Glomerular visceral epithelial cell (primary cell): ENCODE measurements around the gene TEX53.

Experiments
- DNase-seq: peaks from one replicate; pipeline ENCODE4 v3.0.0-alpha.2; 2016; ENCODE audit errors: extremely low spot score

Gene TEX53

DNA sequence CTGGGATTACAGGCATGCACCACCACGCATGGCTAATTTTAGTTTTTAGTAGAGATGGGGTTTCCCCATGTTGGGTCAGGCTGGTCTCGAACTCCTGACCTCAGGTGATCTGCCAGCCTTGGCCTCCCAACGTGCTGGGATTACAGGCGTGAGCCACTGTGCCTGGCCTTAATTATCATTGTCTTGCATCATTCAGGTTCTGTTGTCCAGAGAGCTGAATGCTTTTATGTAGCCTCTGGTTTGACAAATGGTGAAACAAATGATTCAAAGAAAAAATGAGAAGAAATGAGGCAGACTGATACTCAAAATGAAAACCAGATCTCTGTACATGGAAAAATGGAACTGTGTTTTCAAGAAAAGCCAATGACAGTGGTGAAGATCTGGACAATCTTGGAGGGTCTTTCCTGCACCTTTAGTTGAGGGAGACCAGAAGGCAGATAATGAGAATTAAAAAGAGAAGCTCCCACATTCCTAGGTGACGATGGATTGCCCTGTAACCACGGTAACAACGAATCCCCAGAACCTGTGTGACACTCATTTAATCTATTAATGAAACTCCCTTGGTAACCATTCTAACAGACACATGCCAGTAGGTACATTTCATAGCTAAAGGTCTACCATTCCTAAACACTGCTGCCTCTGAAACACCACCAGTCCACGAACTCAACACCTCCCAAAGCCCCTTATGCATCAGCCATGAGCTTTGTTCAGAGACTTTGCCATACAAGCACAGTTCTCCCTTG lies 22.8 kb upstream of the TEX53 start:
- peak; percentile 22 for DNase-seq

DNA sequence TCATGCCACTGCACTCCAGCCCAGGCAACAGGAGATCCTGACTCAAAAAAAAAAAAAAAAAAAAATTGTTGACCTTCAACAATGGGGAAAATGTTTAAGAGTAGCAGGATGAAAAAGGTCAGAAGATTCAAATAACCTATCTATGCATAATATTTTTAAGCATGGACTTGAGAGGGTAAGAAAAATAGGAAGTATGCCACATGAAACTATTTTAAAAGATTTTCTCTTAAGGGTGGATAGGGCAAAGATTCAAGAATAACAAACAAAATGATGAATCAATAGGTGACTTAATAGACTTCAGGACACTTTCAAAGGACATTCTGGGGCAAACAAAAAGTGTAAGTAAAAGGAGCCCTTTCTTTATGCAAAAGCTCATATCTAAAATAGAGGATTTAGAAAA lies 21.2 kb upstream of the TEX53 start:
- DNase-seq = no peak

DNA sequence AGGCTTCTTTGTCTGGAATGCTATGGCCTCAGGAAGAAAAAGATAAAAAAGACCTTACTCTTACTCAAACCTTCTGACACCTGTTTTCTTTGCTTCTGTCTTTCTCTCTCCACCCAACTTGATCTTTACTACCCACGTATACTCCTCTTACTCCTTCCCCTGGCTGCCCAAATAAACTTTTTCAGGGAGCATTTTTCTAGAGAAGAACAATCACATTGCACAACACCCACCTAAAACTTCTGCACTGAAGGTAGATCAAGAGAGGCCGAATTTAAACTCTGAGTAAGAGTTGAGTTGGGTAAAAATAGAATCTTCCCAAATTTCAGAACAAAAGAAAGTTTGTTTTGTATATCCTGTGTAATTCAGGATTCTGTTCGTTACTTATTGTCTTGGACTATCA lies 20.5 kb upstream of the TEX53 start:
- DNase-seq = no peak

DNA sequence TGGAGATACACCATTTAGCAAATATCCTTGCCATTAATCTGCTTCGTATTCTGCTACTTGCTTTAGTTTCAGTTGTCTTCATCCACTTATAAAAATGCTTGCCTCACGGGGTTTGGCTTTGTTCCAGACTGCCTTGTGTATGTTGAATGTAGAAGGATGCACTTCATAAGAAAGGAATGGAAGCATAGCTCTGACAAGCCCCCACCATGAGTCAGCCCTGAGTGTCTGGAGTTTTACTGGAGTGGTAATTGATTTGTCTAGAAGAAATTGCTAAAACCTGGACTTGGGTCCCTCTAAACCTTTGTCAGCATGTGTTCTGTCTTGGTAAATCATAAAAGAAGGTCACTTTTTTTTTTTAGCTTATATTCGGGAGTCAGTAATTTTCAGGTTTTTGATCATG lies 19.8 kb upstream of the TEX53 start:
- peak; percentile 99 for DNase-seq

DNA sequence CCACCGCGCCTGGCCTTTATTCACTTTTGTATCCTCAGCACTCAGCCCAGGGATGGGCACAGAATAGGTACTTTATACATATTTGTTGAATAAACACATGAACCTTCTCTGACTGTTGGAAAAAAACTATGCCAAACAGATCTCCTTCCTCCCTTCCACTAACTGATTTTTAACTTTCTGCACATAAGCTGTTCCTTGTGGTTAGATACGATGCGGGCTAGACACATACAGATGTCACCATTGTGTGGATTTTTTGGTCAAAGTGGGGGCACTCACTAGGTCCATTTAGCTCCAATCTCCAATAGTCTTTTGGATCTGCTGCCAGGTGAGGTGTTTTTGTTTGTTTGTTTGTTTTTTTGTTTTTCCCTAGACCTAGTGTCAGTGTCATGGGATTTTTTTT lies 19.3 kb upstream of the TEX53 start:
- DNase-seq = no peak

DNA sequence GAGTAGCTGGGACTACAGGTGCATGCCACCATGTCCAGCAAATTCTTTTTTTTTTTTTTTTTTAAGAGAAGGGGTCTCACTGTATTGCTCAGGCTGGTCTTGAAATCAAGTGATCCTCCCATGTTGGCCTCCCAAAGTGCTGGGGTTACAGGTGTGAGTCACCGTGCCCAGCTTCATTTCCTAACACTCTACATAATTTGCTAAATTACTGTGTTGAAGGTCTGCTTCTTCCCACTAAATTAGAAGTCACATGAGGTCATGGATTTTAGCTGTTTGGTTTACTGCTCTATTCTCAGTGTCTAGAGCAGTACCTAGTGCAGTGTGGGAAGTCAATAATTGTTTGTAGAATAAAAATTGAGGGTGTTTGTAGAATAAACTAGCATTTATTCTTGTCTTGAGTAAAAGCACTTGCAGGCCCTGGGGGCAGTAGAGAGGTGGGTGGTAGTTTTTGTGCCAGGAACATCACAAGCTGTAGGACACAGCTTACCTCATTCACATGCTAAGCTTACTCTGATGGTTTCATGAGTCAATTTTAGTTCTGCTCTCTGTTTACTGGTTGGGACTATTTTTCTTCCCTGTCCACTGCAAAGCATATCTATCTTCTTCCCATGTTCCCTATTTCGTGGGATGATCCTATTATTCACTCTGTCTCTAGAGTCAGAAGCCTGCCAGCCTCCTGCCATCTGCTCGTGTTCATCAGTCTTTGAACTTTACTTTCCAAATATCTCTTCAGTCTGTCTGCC lies 17.4 kb upstream of the TEX53 start:
- no peak for DNase-seq

DNA sequence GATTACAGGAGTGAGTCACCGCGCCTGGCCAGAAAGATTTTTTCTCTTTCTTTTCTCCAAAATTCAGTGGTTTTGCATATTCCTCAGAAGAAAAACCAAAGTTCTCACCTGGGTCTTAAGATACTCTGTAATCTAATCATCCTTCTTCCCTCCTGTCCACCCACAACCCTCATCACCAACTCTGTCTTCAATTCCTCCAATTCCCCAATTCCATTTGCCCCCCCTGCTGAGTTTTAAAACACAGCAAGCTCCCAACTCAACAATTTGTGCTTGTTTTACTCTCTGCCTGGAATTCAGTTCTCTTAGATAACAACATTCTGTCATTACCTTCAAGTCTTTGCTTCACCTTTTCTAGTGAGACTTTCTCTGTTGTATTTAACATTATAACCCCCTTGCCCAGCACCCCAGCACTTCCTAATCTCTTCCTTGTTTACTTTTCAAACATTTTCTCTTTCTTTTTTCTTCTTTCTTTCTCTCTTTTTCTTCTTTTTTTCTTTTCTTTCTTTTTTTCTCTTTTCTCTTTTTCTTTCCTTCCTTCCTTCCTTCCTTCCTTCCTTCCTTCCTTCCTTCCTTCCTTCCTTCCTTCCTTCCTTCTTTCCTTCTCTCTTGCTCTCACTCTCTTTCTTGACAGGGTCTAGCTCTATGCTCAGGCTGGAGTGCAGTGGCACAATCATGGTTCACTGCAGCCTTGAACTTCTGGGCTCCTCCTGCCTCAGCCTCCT lies 16.6 kb upstream of the TEX53 start:
- no peak for DNase-seq

DNA sequence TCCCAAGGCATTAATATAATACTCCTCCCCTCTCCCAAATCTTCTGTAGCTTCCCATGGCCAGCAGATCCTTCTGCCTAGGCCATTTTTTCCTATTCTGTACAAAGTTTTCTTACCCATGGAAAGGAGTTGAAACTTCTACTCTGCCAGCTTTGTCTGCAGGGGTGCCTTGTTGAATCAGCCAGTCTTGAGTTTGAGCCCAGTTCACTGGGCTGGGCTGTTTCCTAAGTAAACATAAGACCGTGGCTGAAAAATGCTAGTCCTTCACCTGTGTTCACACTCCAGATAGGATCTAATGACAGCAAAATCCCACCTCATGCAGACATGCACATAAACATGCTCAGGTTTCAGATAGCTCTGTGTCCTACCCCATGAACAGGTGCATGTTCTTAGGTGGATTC lies 14.0 kb upstream of the TEX53 start:
- DNase-seq = no peak

DNA sequence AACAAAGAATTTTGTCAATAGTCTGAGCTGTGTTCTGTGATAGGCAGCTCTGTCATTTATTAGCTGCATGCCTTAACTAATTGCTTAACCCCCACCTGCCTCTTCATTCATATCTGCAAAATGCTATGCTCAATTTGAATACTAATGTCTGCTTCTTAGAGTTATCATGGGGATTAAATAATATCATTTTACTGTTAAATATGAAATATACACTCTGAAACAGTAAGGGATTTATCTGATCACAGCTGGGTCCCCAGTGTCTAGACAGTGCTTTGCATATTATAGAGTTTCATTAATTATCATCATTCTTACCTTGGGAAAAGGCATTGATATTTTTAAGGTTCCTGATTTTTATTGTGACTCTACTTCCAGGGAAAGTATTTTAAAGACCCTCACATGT lies 12.4 kb upstream of the TEX53 start:
- no peak for DNase-seq

DNA sequence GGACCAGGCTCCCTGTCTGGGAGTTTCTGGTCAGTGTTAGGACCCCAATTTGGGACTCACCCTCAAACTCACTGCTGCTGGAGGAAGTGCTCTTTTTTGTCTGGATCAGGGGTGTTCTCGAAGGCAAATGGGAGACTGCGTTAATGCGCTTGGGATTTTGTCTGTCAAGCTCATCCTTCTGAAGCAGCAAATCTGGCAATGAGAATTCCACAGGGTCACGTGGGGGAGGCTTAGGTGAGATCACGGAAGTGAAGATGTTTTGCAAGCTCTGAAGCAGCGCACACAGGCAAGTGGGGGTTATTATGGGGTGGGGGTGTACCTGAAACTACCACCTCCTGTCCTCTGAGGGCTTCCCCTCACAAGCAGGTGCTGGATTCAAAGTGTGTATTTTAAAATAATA lies 10.5 kb upstream of the TEX53 start:
- no peak for DNase-seq

DNA sequence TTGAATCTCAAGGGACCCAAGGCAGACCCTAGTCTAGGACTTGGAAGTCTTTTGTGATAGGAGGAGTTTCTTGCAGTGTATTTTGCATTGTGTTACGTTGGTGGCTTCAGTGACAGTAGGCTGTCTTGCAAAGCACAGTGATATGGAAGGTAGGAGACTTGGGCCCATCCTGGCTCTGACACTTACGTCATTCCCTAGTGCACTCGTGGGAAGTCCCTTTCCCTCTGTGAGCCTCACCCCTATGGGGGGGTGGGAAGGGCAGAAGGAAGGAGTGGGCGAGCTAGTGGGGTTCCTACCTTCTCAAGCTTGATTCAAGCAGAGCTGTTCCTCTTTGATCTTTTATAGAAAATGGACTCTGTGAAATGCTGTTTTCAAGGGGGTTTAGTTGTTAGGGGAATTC lies 9.2 kb upstream of the TEX53 start:
- no peak for DNase-seq

DNA sequence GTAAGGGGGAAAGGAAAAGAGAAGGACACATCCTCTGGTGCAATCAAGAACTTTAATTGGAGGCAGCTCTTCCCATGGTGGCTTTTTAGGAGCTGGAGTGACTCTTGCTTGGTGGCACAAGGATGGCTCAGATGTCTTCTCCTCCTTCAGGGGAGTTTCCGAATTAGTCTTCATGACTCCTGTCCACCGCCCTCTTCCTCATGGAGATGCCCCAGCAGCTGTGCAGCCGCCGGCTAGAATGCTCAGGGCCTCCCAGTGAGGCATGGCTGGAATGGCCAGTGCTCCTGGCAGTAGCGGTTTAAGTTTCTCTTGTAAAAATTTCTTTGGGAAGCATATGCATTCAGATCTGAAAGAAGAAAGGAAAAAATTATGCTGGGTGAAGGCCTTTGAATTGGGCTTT lies 8.8 kb upstream of the TEX53 start:
- no peak for DNase-seq

DNA sequence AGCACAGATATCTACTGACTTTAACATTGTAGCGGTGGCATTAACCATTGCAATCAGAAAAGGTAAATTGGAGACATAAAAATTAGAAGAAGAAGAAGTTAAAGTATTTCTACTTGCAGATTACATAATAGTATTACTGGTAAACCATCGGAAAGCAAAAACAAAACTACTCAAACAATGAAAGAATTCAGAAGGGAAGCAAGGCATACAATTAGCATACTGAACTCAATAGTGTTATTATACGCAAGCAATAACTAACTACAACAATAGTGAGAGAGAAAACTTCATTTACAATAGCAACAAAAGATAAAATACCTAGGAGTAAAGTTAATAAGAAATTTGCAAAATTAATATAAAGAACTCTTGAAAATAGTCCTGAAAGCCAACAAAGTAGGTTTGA lies 6.6 kb upstream of the TEX53 start:
- DNase-seq = no peak

DNA sequence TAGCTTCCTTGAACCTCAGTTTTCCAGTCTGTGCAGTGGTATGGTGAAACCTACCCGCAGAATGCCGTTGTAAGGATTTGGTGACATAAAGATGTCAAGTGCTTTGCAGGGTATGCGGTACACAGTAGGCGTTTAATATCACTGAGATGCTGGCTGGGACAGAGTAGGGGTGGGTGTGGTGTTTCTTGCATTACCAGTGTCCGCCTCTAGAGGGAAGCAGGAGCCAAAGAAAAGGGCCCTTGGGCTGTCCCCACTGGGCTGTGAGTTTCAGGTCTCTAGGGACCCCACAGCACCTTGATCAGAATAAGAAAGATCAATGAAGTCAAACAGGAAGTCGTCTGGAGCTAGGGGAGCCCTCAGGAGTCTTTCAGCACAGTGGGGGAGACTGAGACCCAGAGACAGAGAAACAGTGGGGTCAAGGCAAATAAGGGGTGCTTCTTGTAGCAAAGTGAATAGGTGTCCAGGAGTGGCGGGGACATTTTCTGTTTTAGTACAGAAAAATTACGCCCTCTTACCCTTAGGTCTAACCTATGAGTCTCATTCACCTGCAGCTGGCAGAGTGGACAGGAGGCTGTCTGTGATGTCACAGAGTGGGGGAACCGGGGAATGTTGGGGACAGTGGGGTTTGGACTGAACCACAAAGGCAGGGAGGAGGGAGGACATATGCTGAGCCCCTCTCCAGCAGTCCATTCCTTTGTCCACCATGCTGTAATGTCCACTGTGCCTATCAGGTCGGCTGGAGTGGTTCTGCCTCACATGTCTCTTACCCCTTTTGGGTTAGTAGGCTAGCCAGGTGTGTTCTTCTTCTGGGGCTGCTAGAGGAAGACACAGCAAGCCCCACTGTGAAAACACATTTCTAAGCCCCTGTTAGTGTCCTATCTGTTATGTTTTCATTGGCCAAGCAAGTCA lies 4.7 kb upstream of the TEX53 start:
- DNase-seq = peak; percentile 47

DNA sequence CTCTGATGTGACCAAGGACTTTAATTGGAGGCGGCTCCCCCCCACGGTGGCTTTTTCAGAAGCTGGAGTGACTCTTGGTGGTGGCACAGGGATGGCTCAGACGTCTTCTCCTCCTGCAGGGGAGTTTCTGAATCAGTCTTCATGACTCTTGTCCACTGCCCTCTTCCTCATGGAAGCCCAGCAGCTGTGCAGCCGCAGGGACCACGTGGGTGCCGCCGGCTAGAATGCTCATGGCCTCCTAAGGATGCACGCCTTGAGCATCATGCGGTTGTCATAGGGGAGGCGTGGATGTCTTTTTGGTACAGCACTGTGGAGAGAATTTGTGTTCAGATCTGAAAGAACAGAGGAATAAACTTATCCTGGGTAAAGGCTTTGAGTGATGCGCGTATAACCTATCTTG lies 1.3 kb downstream of the TEX53 start:
- no peak for DNase-seq

DNA sequence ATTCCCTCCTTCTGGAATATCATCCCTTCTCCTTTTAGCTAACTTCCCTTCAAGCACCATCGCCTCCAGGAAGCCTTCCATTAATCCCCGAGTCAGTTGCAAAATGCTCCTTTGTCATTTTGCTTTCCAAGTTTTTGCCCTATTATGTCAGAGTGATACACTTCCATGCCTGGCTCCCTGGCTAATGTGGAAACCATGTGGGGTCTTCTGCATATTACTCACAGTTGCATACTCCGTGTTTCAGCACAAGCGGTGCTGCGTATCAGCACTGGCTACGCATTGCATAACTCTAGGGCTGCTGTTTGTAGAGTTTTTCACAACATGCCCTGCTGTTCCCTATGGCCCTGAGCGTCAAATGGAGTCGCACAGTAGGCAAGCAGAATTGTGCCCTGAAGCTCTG lies 1.9 kb downstream of the TEX53 start:
- DNase-seq = peak; percentile 12

DNA sequence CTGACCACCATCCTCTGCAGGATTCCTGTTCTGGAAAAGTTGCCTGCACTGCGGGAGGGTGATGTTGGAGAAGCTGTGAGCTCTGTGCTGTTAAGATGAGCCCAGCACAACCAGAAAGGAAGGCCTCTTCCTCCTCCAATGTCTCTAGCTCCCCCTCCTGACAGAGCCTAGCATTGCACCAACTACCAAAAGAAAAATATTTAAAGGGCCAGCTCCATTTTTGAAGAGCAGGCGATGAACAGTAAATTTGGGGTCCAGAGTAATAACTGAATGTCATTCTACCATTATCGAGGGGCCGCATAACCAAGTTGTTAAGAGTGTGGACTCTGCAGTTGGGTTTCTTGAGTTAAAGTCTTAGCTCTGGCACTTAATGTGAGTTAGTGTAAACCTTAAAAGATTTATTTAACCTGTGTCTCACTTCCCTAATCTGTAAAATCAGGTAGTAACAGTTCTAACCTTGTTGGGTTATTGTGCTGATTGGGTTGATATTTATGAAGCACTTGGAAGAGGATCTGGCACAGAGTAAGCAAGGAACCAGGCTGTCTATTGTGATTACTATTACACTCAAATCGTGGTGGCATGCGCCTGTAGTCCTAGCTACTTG lies 3.9 kb downstream of the TEX53 start:
- peak; percentile 80 for DNase-seq

DNA sequence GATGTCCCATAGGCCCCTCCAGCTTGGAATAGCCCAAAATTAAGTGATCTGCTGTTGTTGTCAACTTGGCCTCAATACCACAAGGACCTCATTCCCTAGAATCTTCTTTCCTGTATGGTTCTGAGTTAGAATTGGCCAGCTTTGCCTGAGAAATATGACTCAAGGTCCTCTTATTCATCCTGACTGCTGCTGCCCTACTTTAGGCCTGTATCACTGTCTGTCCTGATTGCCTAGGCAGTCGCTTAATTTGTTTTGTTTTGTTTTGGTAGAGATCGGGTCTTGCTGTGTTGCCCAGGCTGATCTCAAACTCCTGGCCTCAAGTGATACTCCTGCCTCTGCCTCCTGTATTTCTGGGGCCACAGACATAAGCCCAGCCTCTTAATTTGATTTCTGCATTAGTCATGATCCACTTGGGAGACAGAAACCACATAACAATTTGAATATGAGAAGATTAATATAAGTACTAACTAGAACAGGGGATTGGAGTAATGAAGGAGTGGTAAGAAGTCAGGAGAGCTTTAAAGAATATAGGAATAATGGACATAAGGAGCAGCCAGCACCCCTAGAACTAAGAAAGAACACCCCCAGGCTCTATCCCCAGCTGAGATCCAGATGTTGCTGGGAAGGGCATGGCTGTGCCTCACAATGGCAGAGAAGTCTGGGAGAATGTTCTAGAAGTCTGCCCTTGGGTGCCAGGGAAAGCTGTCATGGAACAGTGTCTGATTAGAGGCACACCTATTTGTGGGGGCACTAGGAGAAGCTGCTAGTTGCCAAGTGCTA lies 4.6 kb downstream of the TEX53 start:
- DNase-seq = no peak

DNA sequence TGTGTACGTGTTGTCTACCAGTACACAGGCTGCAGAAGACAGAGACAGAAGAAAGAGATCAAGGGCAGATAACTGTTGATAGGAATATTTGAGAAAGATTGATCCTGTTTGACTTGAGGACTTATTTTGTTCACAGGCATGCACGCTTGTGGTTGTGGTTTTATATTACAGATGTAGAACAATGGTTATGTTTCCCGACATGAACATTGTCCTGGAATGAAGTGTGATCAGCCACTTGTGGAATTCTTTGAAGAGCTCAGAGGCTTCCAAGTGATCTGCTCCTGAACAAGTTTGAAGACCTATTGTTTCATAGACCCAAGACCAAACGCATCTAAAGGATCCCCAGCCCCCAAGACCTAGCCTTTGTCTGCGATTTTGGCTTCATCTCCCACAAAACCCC lies 13.7 kb downstream of the TEX53 start:
- DNase-seq = no peak

DNA sequence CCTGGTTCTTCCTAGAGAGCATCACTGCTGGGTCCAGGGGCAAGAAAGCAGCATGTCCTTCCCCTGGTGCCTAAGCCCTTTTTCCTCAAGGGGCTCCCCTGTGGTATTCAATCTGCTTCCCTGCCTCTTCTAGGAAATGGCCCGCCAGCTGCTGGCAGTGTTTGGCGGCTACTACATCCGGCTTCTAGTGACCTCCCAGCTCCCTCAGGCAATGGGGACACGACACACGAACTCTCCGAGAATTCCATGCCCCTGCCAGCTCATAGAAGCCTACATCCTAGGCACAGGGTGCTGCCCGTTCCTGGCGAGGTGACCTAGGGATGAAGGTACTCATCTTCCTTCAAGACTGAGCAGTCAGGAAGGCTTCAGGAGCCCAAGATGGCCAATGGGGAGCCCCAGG lies 14.6 kb downstream of the TEX53 start:
- DNase-seq = no peak

DNA sequence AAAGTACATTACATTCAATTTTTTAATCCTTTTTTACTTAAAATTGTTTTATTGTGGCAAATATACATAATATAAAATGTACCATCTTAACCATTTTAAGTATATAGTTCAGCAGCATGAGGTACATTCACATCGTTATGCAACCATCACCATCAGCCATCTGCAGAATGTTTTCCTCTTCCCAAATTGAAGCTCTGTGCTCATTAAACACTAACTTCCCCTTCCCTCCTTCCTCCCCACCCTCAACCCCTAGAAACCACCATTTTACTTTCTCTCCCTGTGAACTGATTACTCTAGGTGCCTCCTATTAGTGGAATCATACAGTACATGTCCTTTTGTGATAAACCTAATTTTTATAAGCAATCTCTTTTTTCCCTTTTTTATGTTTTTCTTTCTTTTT lies 15.6 kb downstream of the TEX53 start:
- DNase-seq = no peak
